ENCODE results near the gene CEP70.

Gene CEP70

DNA sequence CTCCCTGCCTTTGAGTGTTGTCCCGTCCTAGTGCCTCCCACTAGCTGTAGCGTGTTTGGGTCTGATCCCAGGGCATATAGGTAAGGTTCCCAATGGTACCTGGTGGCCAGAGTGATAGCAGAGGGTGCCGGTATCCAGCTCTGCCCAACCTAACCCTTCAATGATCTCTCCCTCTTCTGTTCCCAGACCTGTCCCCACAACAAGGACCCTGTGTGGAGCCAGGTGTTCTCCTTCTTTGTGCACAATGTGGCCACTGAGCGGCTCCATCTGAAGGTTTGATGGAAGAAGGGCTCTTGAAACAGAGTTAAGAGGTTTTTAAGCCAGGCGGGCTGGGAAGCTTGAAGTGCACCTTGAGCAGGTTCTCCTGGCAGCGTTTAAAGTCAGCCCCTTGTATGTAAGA is 124.2 kb downstream of the CEP70 start:
- POLR2A ChIA-PET, result no interaction called here
- TF ChIP-seq FOXK2 (IDR thresholded peaks at IDR 0.05), result no peak
- TF ChIP-seq, protein P1, sequence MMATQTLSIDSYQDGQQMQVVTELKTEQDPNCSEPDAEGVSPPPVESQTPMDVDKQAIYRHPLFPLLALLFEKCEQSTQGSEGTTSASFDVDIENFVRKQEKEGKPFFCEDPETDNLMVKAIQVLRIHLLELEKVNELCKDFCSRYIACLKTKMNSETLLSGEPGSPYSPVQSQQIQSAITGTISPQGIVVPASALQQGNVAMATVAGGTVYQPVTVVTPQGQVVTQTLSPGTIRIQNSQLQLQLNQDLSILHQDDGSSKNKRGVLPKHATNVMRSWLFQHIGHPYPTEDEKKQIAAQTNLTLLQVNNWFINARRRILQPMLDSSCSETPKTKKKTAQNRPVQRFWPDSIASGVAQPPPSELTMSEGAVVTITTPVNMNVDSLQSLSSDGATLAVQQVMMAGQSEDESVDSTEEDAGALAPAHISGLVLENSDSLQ (IDR thresholded peaks at IDR 0.05), result no peak
- no peak for TF ChIP-seq TARDBP (IDR thresholded peaks at IDR 0.05)
- TF ChIP-seq LEF1 (IDR thresholded peaks at IDR 0.05; ENCODE audit: borderline replicate concordance), result no peak
- no peak for TF ChIP-seq FOXM1 (IDR thresholded peaks at IDR 0.05; ENCODE audit: borderline replicate concordance)
- no peak for TF ChIP-seq FOXA1 (IDR thresholded peaks at IDR 0.05)
- no peak for TF ChIP-seq SUZ12 (IDR thresholded peaks at IDR 0.05)
- no peak for TF ChIP-seq ZNF384 (IDR thresholded peaks at IDR 0.05)
- no peak for TF ChIP-seq L3MBTL2 (conservative IDR thresholded peaks at IDR 0.05)
- no peak for TF ChIP-seq SP1 (IDR thresholded peaks at IDR 0.05)
- no peak for TF ChIP-seq CTBP1 (IDR thresholded peaks at IDR 0.05; ENCODE audit: borderline replicate concordance)
- no peak for TF ChIP-seq BHLHE40 (IDR thresholded peaks at IDR 0.05; ENCODE audit: borderline replicate concordance)
- TF ChIP-seq ELF4 (IDR thresholded peaks at IDR 0.05), result no peak
- CTCF ChIA-PET, result interaction anchor here (0.6 to 1.3 kb wide), 3 partner anchors 9 to 446 kb away, joined by 3 to 6 read pairs (median 3); no protein-coding TSS in a partner anchor

GRCh38 chr3:138468886-138469285 is 125.2 kb downstream of the CEP70 start:
- DNase-seq (ENCODE audit: extremely low spot score), result no peak
- CTCF ChIA-PET, result interaction anchor here (0.6 to 1.3 kb wide), 4 partner anchors 10 to 467 kb away, joined by 3 to 6 read pairs (median 4); no protein-coding TSS in a partner anchor
- POLR2A ChIA-PET, result no interaction called here
- TF ChIP-seq, protein P1 (IDR thresholded peaks at IDR 0.05), result peak; percentile 74
- no peak for TF ChIP-seq SP1 (IDR thresholded peaks at IDR 0.05)

More for the DNA sequence above, 124.2 kb downstream of the CEP70 start:
- no peak for DNase-seq (ENCODE audit: extremely low spot score)

GRCh38 chr3:138468451-138468850 is 125.6 kb downstream of the CEP70 start:
- DNase-seq (ENCODE audit: extremely low spot score), result no peak
- ChIA-PET CTCF (interaction anchor here (0.6 to 1.3 kb wide), 4 partner anchors 11 to 468 kb away, joined by 3 to 6 read pairs (median 4); no protein-coding TSS in a partner anchor), POLR2A (no interaction called here)
- TF ChIP-seq ZNF384 (IDR thresholded peaks at IDR 0.05) (no peak), TARDBP (IDR thresholded peaks at IDR 0.05) (no peak), ELF4 (IDR thresholded peaks at IDR 0.05) (no peak), HDGF (IDR thresholded peaks at IDR 0.05; ENCODE audit: borderline replicate concordance) (no peak), L3MBTL2 (conservative IDR thresholded peaks at IDR 0.05) (no peak), CTBP1 (IDR thresholded peaks at IDR 0.05; ENCODE audit: borderline replicate concordance) (no peak), SUZ12 (IDR thresholded peaks at IDR 0.05) (no peak), BHLHE40 (IDR thresholded peaks at IDR 0.05; ENCODE audit: borderline replicate concordance) (no peak), LEF1 (IDR thresholded peaks at IDR 0.05; ENCODE audit: borderline replicate concordance) (no peak), ARNT (IDR thresholded peaks at IDR 0.05) (no peak), FOXK2 (IDR thresholded peaks at IDR 0.05) (no peak)
- TF ChIP-seq, protein P1 (IDR thresholded peaks at IDR 0.05), result no peak

- no peak for TF ChIP-seq L3MBTL2 (conservative IDR thresholded peaks at IDR 0.05)
- no peak for TF ChIP-seq ZNF384 (IDR thresholded peaks at IDR 0.05)
- TF ChIP-seq FOXM1 (IDR thresholded peaks at IDR 0.05; ENCODE audit: borderline replicate concordance), result no peak
- TF ChIP-seq CTBP1 (IDR thresholded peaks at IDR 0.05; ENCODE audit: borderline replicate concordance), result no peak
- no peak for TF ChIP-seq FOXK2 (IDR thresholded peaks at IDR 0.05)
- no peak for TF ChIP-seq NFRKB (IDR thresholded peaks at IDR 0.05)
- TF ChIP-seq, protein P1 (IDR thresholded peaks at IDR 0.05), result no peak
- no peak for TF ChIP-seq LEF1 (IDR thresholded peaks at IDR 0.05; ENCODE audit: borderline replicate concordance)
- no peak for TF ChIP-seq ARNT (IDR thresholded peaks at IDR 0.05)
- no peak for TF ChIP-seq BHLHE40 (IDR thresholded peaks at IDR 0.05; ENCODE audit: borderline replicate concordance)
- TF ChIP-seq SUZ12 (IDR thresholded peaks at IDR 0.05), result no peak
- TF ChIP-seq ELF4 (IDR thresholded peaks at IDR 0.05), result no peak
- no peak for TF ChIP-seq FOXA1 (IDR thresholded peaks at IDR 0.05)
- no peak for TF ChIP-seq HDGF (IDR thresholded peaks at IDR 0.05; ENCODE audit: borderline replicate concordance)
- TF ChIP-seq TARDBP (IDR thresholded peaks at IDR 0.05), result no peak
- TF ChIP-seq SP1 (IDR thresholded peaks at IDR 0.05), result no peak
- ChIA-PET POLR2A (no interaction called here), CTCF (interaction anchor here (0.8 to 1.2 kb wide), 2 partner anchors 126 to 468 kb away, joined by 3 to 5 read pairs; partner anchors contain the start of gene CEP70)
- no peak for DNase-seq (ENCODE audit: extremely low spot score)
Observed at GRCh38 chr3:138467931-138468330, 126.1 kb downstream of the CEP70 start.

- CTCF ChIA-PET, result interaction anchor here (0.9 kb wide), 1 partner anchor 457 kb away, joined by 3 read pairs; no protein-coding TSS in a partner anchor
- TF ChIP-seq FOXK2 (IDR thresholded peaks at IDR 0.05) (no peak), ARNT (IDR thresholded peaks at IDR 0.05) (no peak), LEF1 (IDR thresholded peaks at IDR 0.05; ENCODE audit: borderline replicate concordance) (no peak), FOXM1 (IDR thresholded peaks at IDR 0.05; ENCODE audit: borderline replicate concordance) (no peak), ZNF384 (IDR thresholded peaks at IDR 0.05) (no peak), TARDBP (IDR thresholded peaks at IDR 0.05) (no peak), ELF4 (IDR thresholded peaks at IDR 0.05) (no peak), SP1 (IDR thresholded peaks at IDR 0.05) (no peak), SUZ12 (IDR thresholded peaks at IDR 0.05) (no peak), HDGF (IDR thresholded peaks at IDR 0.05; ENCODE audit: borderline replicate concordance) (no peak), BHLHE40 (IDR thresholded peaks at IDR 0.05; ENCODE audit: borderline replicate concordance) (no peak), CTBP1 (IDR thresholded peaks at IDR 0.05; ENCODE audit: borderline replicate concordance) (no peak), FOXA1 (IDR thresholded peaks at IDR 0.05) (no peak), L3MBTL2 (conservative IDR thresholded peaks at IDR 0.05) (no peak), NFRKB (IDR thresholded peaks at IDR 0.05) (no peak)
- TF ChIP-seq, protein P1 (IDR thresholded peaks at IDR 0.05), result no peak
- no peak for DNase-seq (ENCODE audit: extremely low spot score)
- POLR2A ChIA-PET, result no interaction called here
Observed at GRCh38 chr3:138465925-138466324, 128.1 kb downstream of the CEP70 start.
